Measurements from ENCODE around the gene NDRG4. TPM values are rescaled to one million over a fixed set of nuclear protein-coding genes. Genes with fewer than 3 reads are reported as not detected.

Gene NDRG4
- total and polyA plus RNA-seq, 5 donors from 2014 or later = 0.15 to 0.52 (median 0.40) TPM; not detected in 2

- no peak for DNase-seq
- no peak for ATAC-seq (ENCODE audit: low read depth in 2 of 2)
- H3K27me3 ChIP-seq (ENCODE audit: control insufficient read depth, insufficient read depth, low read length) = peaks cover 8% of the 10 kb centered on the region
These were observed 37.9 kb upstream of the NDRG4 start for GRCh38 chr16:58462089-58462488.

GRCh38 chr16:58462499-58462996, 37.4 kb upstream of the NDRG4 start:
- peaks cover 8% of the 10 kb centered on the region for H3K27me3 ChIP-seq (ENCODE audit: control insufficient read depth, insufficient read depth, low read length)
- H3K27ac ChIP-seq (ENCODE audit: insufficient read depth, low read length, poor library complexity, severe bottlenecking) = no peak overlapping the region
- H3K36me3 ChIP-seq (ENCODE audit: control insufficient read depth, insufficient read depth, low read length) = no peaks in the 10 kb centered on the region
- Mint-ChIP-seq H3K9me3 (no peaks in the 10 kb centered on the region), H3K36me3 (no peaks in the 10 kb centered on the region), H3K4me1 (peaks cover 0 to 5% (median 0%) of the 10 kb centered on the region in 4 donors), H3K27me3 (peaks cover 57% of the 10 kb centered on the region), H3K27ac (peak overlapping the region in 1 of 3 donors; percentile 38), H3K4me3 (peak overlapping the region in 3 of 4 donors; percentile 24 to 65 (median 53))
- no peak overlapping the region for H3K4me3 ChIP-seq (ENCODE audit: low read depth, low read length)
- peaks cover 11% of the 10 kb centered on the region for H3K4me1 ChIP-seq (ENCODE audit: control insufficient read depth, insufficient read depth, low read length, poor library complexity, severe bottlenecking)
- no peaks in the 10 kb centered on the region for H3K9me3 ChIP-seq (ENCODE audit: control insufficient read depth in 2 of 2, low read length in 2 of 2)
- no peak for DNase-seq
- ATAC-seq (ENCODE audit: low read depth in 2 of 2) = no peak

More at GRCh38 chr16:58462089-58462488, 37.9 kb upstream of the NDRG4 start:
- Mint-ChIP-seq H3K9me3 (no peaks in the 10 kb centered on the region), H3K4me3 (peak overlapping the region in 2 of 4 donors; percentile 53 to 65), H3K36me3 (no peaks in the 10 kb centered on the region), H3K27ac (peak overlapping the region in 1 of 3 donors; percentile 38), H3K4me1 (peaks cover 0 to 5% (median 0%) of the 10 kb centered on the region in 4 donors), H3K27me3 (peaks cover 54% of the 10 kb centered on the region)
- Histone ChIP-seq H3K4me3 (ENCODE audit: low read depth, low read length) (no peak overlapping the region), H3K9me3 (ENCODE audit: control insufficient read depth in 2 of 2, low read length in 2 of 2) (no peaks in the 10 kb centered on the region), H3K4me1 (ENCODE audit: control insufficient read depth, insufficient read depth, low read length, poor library complexity, severe bottlenecking) (peaks cover 11% of the 10 kb centered on the region), H3K36me3 (ENCODE audit: control insufficient read depth, insufficient read depth, low read length) (no peaks in the 10 kb centered on the region), H3K27ac (ENCODE audit: insufficient read depth, low read length, poor library complexity, severe bottlenecking) (no peak overlapping the region)

GRCh38 chr16:58462997-58463941, 36.7 kb upstream of the NDRG4 start:
- H3K27ac Mint-ChIP-seq = no peak overlapping the region
- ATAC-seq (ENCODE audit: low read depth in 2 of 2) (no peak), DNase-seq (no peak)
- Histone ChIP-seq H3K36me3 (ENCODE audit: control insufficient read depth, insufficient read depth, low read length) (no peaks in the 10 kb centered on the region), H3K27ac (ENCODE audit: insufficient read depth, low read length, poor library complexity, severe bottlenecking) (no peak overlapping the region), H3K4me1 (ENCODE audit: control insufficient read depth, insufficient read depth, low read length, poor library complexity, severe bottlenecking) (peaks cover 11% of the 10 kb centered on the region), H3K27me3 (ENCODE audit: control insufficient read depth, insufficient read depth, low read length) (peaks cover 8% of the 10 kb centered on the region), H3K9me3 (ENCODE audit: control insufficient read depth in 2 of 2, low read length in 2 of 2) (no peaks in the 10 kb centered on the region), H3K4me3 (ENCODE audit: low read depth, low read length) (no peak overlapping the region)
- peaks cover 0 to 1% (median 0%) of the 10 kb centered on the region in 7 donors for H3K9me3 Mint-ChIP-seq
- H3K36me3 Mint-ChIP-seq = no peaks in the 10 kb centered on the region
- peak overlapping the region in 2 of 4 donors; percentile 29 to 41 for H3K4me3 Mint-ChIP-seq
- H3K27me3 Mint-ChIP-seq = peaks cover 61% of the 10 kb centered on the region
- peaks cover 0 to 5% (median 0%) of the 10 kb centered on the region in 4 donors for H3K4me1 Mint-ChIP-seq

- Histone ChIP-seq H3K4me1 (ENCODE audit: control insufficient read depth, insufficient read depth, low read length, poor library complexity, severe bottlenecking) (peaks cover 11% of the 10 kb centered on the region), H3K9me3 (ENCODE audit: control insufficient read depth in 2 of 2, low read length in 2 of 2) (no peaks in the 10 kb centered on the region), H3K4me3 (ENCODE audit: low read depth, low read length) (no peak overlapping the region), H3K36me3 (ENCODE audit: control insufficient read depth, insufficient read depth, low read length) (no peaks in the 10 kb centered on the region), H3K27ac (ENCODE audit: insufficient read depth, low read length, poor library complexity, severe bottlenecking) (no peak overlapping the region), H3K27me3 (ENCODE audit: control insufficient read depth, insufficient read depth, low read length) (peaks cover 8% of the 10 kb centered on the region)
- H3K27ac Mint-ChIP-seq = no peak overlapping the region
- H3K4me3 Mint-ChIP-seq = peak overlapping the region in 3 of 4 donors; percentile 21 to 59 (median 24)
- ATAC-seq (ENCODE audit: low read depth in 2 of 2) (no peak), DNase-seq (no peak)
- H3K4me1 Mint-ChIP-seq = peaks cover 0 to 5% (median 0%) of the 10 kb centered on the region in 4 donors
- peaks cover 67% of the 10 kb centered on the region for H3K27me3 Mint-ChIP-seq
- peaks cover 0 to 1% (median 0%) of the 10 kb centered on the region in 7 donors for H3K9me3 Mint-ChIP-seq
- H3K36me3 Mint-ChIP-seq = no peaks in the 10 kb centered on the region
These were observed 35.7 kb upstream of the NDRG4 start for GRCh38 chr16:58464047-58464915.

- Mint-ChIP-seq H3K4me1 (peaks cover 0 to 5% (median 0%) of the 10 kb centered on the region in 4 donors), H3K27me3 (peaks cover 74% of the 10 kb centered on the region), H3K36me3 (no peaks in the 10 kb centered on the region), H3K4me3 (peak overlapping the region in 3 of 4 donors; percentile 21 to 59 (median 24)), H3K9me3 (peaks cover 0 to 1% (median 0%) of the 10 kb centered on the region in 7 donors), H3K27ac (no peak overlapping the region)
- H3K9me3 ChIP-seq (ENCODE audit: control insufficient read depth in 2 of 2, low read length in 2 of 2) = no peaks in the 10 kb centered on the region
- peaks cover 8% of the 10 kb centered on the region for H3K27me3 ChIP-seq (ENCODE audit: control insufficient read depth, insufficient read depth, low read length)
- ATAC-seq (ENCODE audit: low read depth in 2 of 2) (no peak), DNase-seq (no peak)
- H3K36me3 ChIP-seq (ENCODE audit: control insufficient read depth, insufficient read depth, low read length) = no peaks in the 10 kb centered on the region
- H3K4me3 ChIP-seq (ENCODE audit: low read depth, low read length) = no peak overlapping the region
- no peak overlapping the region for H3K27ac ChIP-seq (ENCODE audit: insufficient read depth, low read length, poor library complexity, severe bottlenecking)
- peaks cover 11% of the 10 kb centered on the region for H3K4me1 ChIP-seq (ENCODE audit: control insufficient read depth, insufficient read depth, low read length, poor library complexity, severe bottlenecking)
These were observed 34.8 kb upstream of the NDRG4 start for GRCh38 chr16:58464916-58465731.

GRCh38 chr16:58465817-58466216, 34.1 kb upstream of the NDRG4 start:
- DNase-seq (no peak), ATAC-seq (ENCODE audit: low read depth in 2 of 2) (no peak)
- Histone ChIP-seq H3K36me3 (ENCODE audit: control insufficient read depth, insufficient read depth, low read length) (no peaks in the 10 kb centered on the region), H3K4me1 (ENCODE audit: control insufficient read depth, insufficient read depth, low read length, poor library complexity, severe bottlenecking) (peaks cover 11% of the 10 kb centered on the region), H3K27me3 (ENCODE audit: control insufficient read depth, insufficient read depth, low read length) (peaks cover 8% of the 10 kb centered on the region), H3K4me3 (ENCODE audit: low read depth, low read length) (no peak overlapping the region), H3K9me3 (ENCODE audit: control insufficient read depth in 2 of 2, low read length in 2 of 2) (no peaks in the 10 kb centered on the region), H3K27ac (ENCODE audit: insufficient read depth, low read length, poor library complexity, severe bottlenecking) (no peak overlapping the region)
- H3K36me3 Mint-ChIP-seq = no peaks in the 10 kb centered on the region
- peaks cover 0 to 1% (median 0%) of the 10 kb centered on the region in 7 donors for H3K9me3 Mint-ChIP-seq
- no peak overlapping the region for H3K4me3 Mint-ChIP-seq
- peaks cover 0 to 5% (median 0%) of the 10 kb centered on the region in 4 donors for H3K4me1 Mint-ChIP-seq
- no peak overlapping the region for H3K27ac Mint-ChIP-seq
- peaks cover 74% of the 10 kb centered on the region for H3K27me3 Mint-ChIP-seq
